Measurements from ENCODE around the gene SNAP47. TPM values are rescaled to one million over a fixed set of nuclear protein-coding genes. Genes with fewer than 3 reads are reported as not detected.

SNAP47 gene
- total and polyA plus RNA-seq, 9 of the 15 experiments (the other 6 are each of a cell fraction or from before 2014, with no cell fraction given), result 2.5 to 41.3 (median 32.6) TPM

GRCh38 chr1:227762231-227762911 lies 27.1 kb downstream of the SNAP47 start (continued):
- TF ChIP-seq YY1 (IDR thresholded peaks at IDR 0.05; ENCODE audit: borderline replicate concordance in 1 of 3, control insufficient read depth in 1 of 3, extremely low read depth in 1 of 3, insufficient read depth in 3 of 3, insufficient read length in 1 of 3, insufficient replicate concordance in 2 of 3, low read depth in 1 of 3, low read length in 2 of 3), result peak in 2 of 3 experiments; percentile 40 to 46
- TF ChIP-seq, protein P1, sequence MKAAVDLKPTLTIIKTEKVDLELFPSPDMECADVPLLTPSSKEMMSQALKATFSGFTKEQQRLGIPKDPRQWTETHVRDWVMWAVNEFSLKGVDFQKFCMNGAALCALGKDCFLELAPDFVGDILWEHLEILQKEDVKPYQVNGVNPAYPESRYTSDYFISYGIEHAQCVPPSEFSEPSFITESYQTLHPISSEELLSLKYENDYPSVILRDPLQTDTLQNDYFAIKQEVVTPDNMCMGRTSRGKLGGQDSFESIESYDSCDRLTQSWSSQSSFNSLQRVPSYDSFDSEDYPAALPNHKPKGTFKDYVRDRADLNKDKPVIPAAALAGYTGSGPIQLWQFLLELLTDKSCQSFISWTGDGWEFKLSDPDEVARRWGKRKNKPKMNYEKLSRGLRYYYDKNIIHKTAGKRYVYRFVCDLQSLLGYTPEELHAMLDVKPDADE (conservative IDR thresholded peaks at IDR 0.05; ENCODE audit: control insufficient read depth, low read depth, low read length), result 0 out of 2 replicates have a peak, but pooled peaks have one; percentile 41
- TF ChIP-seq, protein P2, sequence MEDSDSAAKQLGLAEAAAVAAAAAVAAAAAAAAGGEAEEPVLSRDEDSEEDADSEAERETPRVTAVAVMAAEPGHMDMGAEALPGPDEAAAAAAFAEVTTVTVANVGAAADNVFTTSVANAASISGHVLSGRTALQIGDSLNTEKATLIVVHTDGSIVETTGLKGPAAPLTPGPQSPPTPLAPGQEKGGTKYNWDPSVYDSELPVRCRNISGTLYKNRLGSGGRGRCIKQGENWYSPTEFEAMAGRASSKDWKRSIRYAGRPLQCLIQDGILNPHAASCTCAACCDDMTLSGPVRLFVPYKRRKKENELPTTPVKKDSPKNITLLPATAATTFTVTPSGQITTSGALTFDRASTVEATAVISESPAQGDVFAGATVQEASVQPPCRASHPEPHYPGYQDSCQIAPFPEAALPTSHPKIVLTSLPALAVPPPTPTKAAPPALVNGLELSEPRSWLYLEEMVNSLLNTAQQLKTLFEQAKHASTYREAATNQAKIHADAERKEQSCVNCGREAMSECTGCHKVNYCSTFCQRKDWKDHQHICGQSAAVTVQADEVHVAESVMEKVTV (CRISPR knock-in tag; IDR thresholded peaks at IDR 0.05), result peak; percentile 78
- peak; percentile 26; the same call in 1 of the 2 replicates for TF ChIP-seq PKNOX1 (IDR thresholded peaks at IDR 0.05)
- 0 out of 2 replicates have a peak, but pooled peaks have one; percentile 42 for TF ChIP-seq FOXP1 (CRISPR knock-in tag; IDR thresholded peaks at IDR 0.05)
- TF ChIP-seq RNF219 (CRISPR knock-in tag; IDR thresholded peaks at IDR 0.05), result no peak
- peak; percentile 32; the same call in 1 of the 2 replicates for TF ChIP-seq POLR2G (IDR thresholded peaks at IDR 0.05; ENCODE audit: low read depth, low read length)
- peak; percentile 70 for TF ChIP-seq MAX (CRISPR knock-in tag; IDR thresholded peaks at IDR 0.05)
- TF ChIP-seq HMGN3 (IDR thresholded peaks at IDR 0.05; ENCODE audit: borderline replicate concordance, extremely low read depth, insufficient read length, low read depth, low read length), result peak; percentile 46
- TF ChIP-seq STAG1 (CRISPR knock-in tag; IDR thresholded peaks at IDR 0.05; ENCODE audit: borderline replicate concordance), result peak; percentile 88; the same call in 1 of the 2 replicates
- peak; percentile 75 for TF ChIP-seq ZNF263 (CRISPR knock-in tag; IDR thresholded peaks at IDR 0.05; ENCODE audit: borderline replicate concordance)
- TF ChIP-seq, protein P3, sequence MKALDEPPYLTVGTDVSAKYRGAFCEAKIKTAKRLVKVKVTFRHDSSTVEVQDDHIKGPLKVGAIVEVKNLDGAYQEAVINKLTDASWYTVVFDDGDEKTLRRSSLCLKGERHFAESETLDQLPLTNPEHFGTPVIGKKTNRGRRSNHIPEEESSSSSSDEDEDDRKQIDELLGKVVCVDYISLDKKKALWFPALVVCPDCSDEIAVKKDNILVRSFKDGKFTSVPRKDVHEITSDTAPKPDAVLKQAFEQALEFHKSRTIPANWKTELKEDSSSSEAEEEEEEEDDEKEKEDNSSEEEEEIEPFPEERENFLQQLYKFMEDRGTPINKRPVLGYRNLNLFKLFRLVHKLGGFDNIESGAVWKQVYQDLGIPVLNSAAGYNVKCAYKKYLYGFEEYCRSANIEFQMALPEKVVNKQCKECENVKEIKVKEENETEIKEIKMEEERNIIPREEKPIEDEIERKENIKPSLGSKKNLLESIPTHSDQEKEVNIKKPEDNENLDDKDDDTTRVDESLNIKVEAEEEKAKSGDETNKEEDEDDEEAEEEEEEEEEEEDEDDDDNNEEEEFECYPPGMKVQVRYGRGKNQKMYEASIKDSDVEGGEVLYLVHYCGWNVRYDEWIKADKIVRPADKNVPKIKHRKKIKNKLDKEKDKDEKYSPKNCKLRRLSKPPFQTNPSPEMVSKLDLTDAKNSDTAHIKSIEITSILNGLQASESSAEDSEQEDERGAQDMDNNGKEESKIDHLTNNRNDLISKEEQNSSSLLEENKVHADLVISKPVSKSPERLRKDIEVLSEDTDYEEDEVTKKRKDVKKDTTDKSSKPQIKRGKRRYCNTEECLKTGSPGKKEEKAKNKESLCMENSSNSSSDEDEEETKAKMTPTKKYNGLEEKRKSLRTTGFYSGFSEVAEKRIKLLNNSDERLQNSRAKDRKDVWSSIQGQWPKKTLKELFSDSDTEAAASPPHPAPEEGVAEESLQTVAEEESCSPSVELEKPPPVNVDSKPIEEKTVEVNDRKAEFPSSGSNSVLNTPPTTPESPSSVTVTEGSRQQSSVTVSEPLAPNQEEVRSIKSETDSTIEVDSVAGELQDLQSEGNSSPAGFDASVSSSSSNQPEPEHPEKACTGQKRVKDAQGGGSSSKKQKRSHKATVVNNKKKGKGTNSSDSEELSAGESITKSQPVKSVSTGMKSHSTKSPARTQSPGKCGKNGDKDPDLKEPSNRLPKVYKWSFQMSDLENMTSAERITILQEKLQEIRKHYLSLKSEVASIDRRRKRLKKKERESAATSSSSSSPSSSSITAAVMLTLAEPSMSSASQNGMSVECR (CRISPR knock-in tag; IDR thresholded peaks at IDR 0.05), result 0 out of 2 replicates have a peak, but pooled peaks have one; percentile 48
- peak; percentile 8 for TF ChIP-seq HNRNPLL (IDR thresholded peaks at IDR 0.05; ENCODE audit: low read depth, low read length, poor library complexity, severe bottlenecking)
